ENCODE measurements around the gene NXN.

The NXN gene

GRCh38 chr17:979539-980405, at the start of gene NXN:
Gene NXN, minus strand, starts transcription at chr17:979776.
- peak; percentile 91 to 92 for DNase-seq (ENCODE audit: low read depth in 2 of 2)

- no peak for DNase-seq (ENCODE audit: low read depth in 2 of 2)
Measured at GRCh38 chr17:1027044-1027443, 47.5 kb upstream of the NXN start.

- no peak for DNase-seq (ENCODE audit: low read depth in 2 of 2)
Measured at GRCh38 chr17:1026599-1026975, 47.0 kb upstream of the NXN start.

- no peak for DNase-seq (ENCODE audit: low read depth in 2 of 2)
Measured at GRCh38 chr17:1025733-1026598, 46.4 kb upstream of the NXN start.

GRCh38 chr17:1024076-1024475, 44.5 kb upstream of the NXN start:
- no peak for DNase-seq (ENCODE audit: low read depth in 2 of 2)

GRCh38 chr17:1022278-1023024, 42.9 kb upstream of the NXN start:
- DNase-seq (ENCODE audit: low read depth in 2 of 2), result no peak

GRCh38 chr17:1021147-1021546, 41.6 kb upstream of the NXN start:
- no peak for DNase-seq (ENCODE audit: low read depth in 2 of 2)

GRCh38 chr17:1019451-1019850, 39.9 kb upstream of the NXN start:
- no peak for DNase-seq (ENCODE audit: low read depth in 2 of 2)

- DNase-seq (ENCODE audit: low read depth in 2 of 2), result no peak
Measured at GRCh38 chr17:1018547-1018946, 39.0 kb upstream of the NXN start.

- DNase-seq (ENCODE audit: low read depth in 2 of 2), result no peak
Measured at GRCh38 chr17:1013729-1014090, 34.1 kb upstream of the NXN start.

- DNase-seq (ENCODE audit: low read depth in 2 of 2), result no peak
Measured at GRCh38 chr17:1012823-1013728, 33.5 kb upstream of the NXN start.

GRCh38 chr17:1011760-1012735, 32.5 kb upstream of the NXN start:
- DNase-seq (ENCODE audit: low read depth in 2 of 2), result no peak

GRCh38 chr17:1011138-1011537, 31.6 kb upstream of the NXN start:
- DNase-seq (ENCODE audit: low read depth in 2 of 2), result no peak

- no peak for DNase-seq (ENCODE audit: low read depth in 2 of 2)
Measured at GRCh38 chr17:1010586-1010985, 31.0 kb upstream of the NXN start.

- no peak for DNase-seq (ENCODE audit: low read depth in 2 of 2)
Measured at GRCh38 chr17:1010086-1010450, 30.5 kb upstream of the NXN start.

GRCh38 chr17:1009229-1010085, 29.9 kb upstream of the NXN start:
- DNase-seq (ENCODE audit: low read depth in 2 of 2), result no peak

- DNase-seq (ENCODE audit: low read depth in 2 of 2), result no peak
Measured at GRCh38 chr17:1008008-1008761, 28.6 kb upstream of the NXN start.

GRCh38 chr17:1007310-1008007, 27.9 kb upstream of the NXN start:
- no peak for DNase-seq (ENCODE audit: low read depth in 2 of 2)

All from stimulated activated CD4-positive, alpha-beta T cell treated with anti-CD3 and anti-CD28 coated beads, Interleukin-1b, Interleukin-23, amount 100 ng/mL, for 4 hours (primary cell).